CD4-positive, alpha-beta T cell treated with Interleukin-15 for 4 hours (primary cell): ENCODE data around the gene NFS1.

Experiments
- DNase-seq: peaks from one replicate; pipeline ENCODE4 v3.0.0-alpha.2; 2020; ENCODE audit warnings: low spot score

Gene NFS1

DNA sequence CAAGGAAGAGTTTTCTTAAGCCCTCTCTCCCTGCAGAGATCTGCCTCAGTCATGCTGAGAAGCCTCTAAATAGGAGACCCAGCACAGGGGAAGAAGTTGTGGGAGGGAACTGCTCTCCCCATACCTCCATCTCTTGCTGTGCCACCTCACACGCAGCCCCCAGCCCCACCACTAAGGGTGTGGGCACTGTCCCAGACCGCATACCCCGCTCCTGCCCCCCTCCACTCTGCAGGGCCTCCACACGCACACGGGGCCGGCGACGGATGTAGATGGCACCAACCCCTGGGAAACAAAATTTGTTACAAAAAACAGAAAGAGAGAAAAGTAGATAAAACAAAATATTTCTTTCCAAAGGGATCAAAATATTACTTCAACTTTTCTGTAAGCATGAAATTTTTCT lies 24.2 kb downstream of the NFS1 start:
- no peak for DNase-seq

- no peak for DNase-seq
These were observed 25.3 kb downstream of the NFS1 start for GRCh38 chr20:35673884-35674283.

DNA sequence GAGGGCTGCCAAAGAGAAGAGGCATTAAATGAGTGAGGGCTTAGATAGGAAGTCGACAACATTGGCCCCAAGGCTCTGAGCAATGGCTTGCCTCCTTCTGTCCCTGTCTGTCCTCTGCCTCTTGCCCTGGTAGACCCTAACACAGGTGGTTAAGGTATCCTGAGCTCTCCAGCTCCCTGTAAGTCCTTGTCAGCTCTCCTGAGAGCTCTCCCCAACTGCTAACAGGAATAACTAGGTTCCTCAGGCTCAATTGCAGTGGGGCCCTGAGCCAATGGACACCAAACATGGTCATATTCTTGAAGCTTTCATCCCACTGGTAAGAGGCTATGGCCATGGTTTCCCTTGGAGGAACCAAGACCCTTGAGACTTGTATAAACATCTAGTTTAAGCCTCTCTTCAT lies 29.5 kb downstream of the NFS1 start:
- no peak for DNase-seq

GRCh38 chr20:35669221-35669620 lies 29.9 kb downstream of the NFS1 start:
- no peak for DNase-seq

DNA sequence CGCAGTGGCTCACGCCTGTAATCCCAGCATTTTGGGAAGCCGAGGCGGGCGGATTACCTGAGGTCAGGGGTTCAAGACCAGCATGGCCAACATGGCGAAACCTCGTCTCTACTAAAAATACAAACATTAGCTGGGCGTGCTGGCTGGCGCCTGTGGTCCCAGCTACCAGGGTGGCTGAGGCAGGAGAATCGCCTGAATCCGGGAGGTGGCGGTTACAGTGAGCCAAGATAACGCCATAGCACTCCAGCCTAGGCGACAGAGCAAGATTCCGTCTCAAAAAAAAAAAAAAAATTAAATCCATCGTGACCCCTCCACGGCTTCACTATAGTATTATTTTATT lies 33.2 kb downstream of the NFS1 start:
- DNase-seq: no peak

- peak; percentile 93 for DNase-seq
These were observed 34.5 kb downstream of the NFS1 start, which contains the start of the genes CPNE1 and RBM12 for GRCh38 chr20:35664466-35665206. Gene CPNE1 (minus strand): TSS chr20:35664900. CDS start chr20:35632923, 31,977 bp downstream. Gene RBM12 (minus strand): TSS chr20:35664900. CDS start chr20:35655322, 9,578 bp downstream.

DNA sequence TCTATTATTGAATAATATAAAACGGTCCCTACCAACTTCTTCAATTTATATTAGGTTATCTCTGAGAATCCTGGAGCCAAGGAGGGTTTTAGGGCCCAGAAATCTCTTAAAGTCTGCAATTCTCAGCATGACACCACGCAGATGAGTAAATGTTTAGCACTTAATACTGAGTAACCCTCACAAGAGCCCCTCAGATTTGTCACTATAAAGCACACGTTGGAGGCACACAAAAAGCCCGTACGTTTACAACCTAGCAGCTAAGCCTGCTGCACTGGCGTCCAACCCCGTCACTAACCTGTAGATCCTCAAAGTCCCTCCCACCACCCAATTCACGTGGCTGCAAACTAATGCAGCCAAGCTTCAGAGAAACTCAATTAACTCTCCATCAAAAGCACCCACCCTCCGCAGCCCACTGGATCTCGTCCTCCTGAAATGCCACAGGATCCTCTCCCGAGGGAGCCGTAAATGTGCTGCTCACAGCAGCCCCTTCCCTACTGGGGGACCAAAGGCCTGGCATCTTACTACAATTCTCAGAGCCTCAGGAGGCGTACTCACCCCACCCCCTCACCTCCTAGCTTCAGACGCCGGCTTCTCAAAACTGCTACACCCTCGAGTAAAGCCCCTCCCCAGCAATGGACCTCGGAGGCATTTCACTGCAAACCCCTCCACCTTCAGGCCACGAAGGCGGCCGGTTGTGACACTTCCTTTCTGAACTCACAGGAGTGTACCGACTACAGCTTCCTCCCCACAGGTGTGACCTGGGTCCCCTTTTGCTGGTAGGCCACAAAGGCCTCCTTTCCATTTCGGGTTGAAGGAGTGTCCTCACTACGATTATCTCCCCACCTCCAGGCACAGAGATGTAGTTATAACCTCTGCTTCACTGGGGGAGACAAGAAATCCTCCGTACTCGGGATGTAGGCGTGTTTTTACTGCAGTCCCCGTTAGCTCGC lies 35.4 kb downstream of the NFS1 start:
- peak; percentile 58 for DNase-seq

- no peak for DNase-seq
These were observed 36.6 kb downstream of the NFS1 start for GRCh38 chr20:35662551-35662950.

DNA sequence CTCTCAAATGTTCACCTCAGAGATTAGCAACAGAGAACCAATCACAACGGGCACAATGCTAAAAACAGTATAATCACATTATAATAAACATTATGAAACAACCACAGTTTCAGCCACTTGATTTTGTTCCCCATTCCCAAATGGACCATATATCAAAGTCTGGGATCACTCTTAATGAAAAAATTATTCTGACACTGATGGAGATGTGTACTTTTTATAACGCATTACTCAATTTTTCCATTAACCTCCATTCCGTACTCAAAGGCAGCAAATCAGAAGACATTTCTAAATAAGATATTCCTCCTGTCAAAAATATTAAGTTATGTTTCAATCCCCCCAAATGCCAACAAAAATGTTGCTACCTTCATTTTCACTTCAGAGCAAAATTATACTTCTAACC lies 37.2 kb downstream of the NFS1 start:
- DNase-seq: no peak

GRCh38 chr20:35661053-35661452 lies 38.1 kb downstream of the NFS1 start:
- DNase-seq: peak; percentile 43

GRCh38 chr20:35660122-35660937 lies 38.8 kb downstream of the NFS1 start:
- DNase-seq: no peak

- peak; percentile 10 for DNase-seq
These were observed 41.9 kb downstream of the NFS1 start for GRCh38 chr20:35657271-35657670.

GRCh38 chr20:35654415-35654814 lies 44.7 kb downstream of the NFS1 start:
- no peak for DNase-seq

DNA sequence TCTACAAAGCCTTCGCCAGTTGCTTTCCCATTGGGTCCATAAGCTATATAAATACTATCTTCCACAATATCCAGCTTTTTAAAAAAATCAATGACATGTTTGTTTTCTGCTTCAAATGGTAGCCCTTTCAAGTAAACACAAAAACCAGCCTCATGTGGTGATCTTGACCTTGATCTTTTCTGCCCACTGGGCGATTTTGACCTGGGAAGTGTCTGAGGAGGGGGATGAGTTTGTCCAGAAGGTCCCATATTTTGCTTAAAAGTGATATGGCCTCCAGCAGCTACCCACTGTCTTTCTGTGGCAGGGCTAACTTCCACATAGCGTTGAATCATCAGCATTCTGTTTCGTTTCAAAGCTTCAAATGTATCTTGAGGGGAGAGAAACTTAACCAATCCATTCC lies 45.3 kb downstream of the NFS1 start:
- no peak for DNase-seq

DNA sequence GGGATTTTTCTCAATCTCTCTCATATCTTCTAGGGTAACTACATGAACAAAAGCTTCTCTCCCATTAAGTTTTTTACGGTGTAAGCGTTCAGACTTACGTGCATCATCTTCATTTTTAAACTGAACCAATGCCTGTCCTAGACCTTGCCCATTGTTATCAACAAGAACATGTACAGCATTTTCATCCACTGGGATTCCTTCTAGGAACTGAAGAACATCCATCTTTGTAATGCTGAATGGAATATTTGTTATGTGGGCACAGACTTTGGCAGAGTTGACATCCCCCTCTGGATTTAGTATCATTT lies 45.8 kb downstream of the NFS1 start:
- no peak for DNase-seq

GRCh38 chr20:35652641-35653429 lies 46.3 kb downstream of the NFS1 start:
- no peak for DNase-seq

DNA sequence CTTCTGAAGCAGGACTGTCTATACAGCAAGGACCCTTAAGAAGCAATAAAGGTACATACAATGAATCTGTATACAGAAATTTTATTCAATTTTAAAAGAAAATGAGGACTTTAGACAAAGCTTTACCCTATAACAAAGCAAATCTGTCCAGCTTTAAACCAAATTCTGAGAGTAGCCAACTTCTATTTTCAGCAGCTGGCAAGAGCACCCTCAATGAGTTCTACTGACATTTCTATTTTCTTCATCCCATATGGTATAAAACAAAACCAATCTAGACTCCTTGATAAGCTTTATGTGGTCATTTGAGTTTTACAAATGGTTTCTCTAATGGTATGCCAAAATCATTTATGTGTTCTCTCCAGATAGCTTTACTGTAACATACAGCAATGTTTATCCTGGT lies 47.2 kb downstream of the NFS1 start:
- no peak for DNase-seq

GRCh38 chr20:35650632-35651031 lies 48.5 kb downstream of the NFS1 start:
- DNase-seq: no peak

GRCh38 chr20:35648836-35649235 lies 50.3 kb downstream of the NFS1 start:
- DNase-seq: no peak

DNA sequence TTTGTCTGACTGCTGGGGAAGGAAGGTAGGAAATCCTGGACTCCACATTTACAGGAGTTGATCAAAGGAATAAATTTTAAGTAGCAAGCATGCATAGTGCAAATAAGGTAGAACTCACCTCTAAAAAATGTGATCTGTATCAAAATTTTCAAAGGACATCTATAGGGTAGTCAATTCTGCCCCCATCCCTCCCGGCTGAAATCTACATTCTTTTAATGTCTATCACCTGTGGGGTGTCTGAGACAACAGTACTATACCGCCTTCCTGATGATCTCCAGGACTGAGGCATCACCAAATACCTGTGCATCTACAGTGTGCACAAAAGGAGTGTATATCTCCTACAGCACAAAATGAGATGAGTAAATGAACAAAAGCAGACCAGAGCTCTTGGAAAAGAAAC lies 54.3 kb downstream of the NFS1 start:
- DNase-seq: no peak

- DNase-seq: no peak
These were observed 56.1 kb downstream of the NFS1 start for GRCh38 chr20:35643045-35643444.

- DNase-seq: no peak
These were observed 57.4 kb downstream of the NFS1 start for GRCh38 chr20:35641743-35642142.
